ENCODE results near the gene FBXO47.

FBXO47 gene

DNA sequence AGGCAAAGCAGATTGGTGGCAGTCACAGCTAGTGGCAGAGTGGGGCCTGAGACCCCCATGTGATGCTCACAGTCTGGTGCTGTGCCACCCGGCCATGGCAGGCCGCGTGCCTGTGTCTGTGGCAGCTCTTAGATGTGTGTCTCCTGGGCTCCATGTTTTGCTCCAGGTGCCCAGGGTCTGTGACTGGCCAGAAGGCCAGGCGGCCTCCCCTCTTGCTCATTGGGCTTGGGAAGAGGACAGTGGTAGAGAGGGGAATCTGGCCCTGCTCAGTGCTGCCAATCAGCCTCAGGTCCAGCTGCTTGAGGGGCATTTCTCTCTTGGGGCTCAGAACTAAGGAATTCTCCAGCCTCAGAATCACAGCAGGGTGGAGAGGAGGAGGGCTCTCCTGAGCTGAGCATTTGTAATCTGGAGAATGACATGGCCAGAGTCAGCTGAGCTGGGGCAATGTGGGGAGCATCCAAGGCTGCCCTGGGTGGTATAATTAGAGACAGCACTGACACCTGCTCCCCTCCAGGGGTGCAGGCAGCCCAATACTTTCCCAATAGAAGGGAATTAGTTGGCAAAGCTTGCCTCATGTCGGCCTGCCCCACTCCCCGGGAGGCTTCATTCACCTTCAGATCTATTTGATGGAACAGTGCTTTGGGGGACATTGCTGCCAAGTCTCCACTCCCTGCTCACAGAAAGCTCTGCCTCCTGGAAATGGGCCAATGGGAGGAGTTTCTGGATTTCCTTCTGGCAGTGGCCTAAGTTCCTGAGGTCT, 44.5 kb downstream of the FBXO47 start:
- DNase-seq (ENCODE audit: insufficient read length, low spot score), result no peak
- FAIRE-seq, result no peak
- TF ChIP-seq SPI1 (IDR thresholded peaks at IDR 0.05; ENCODE audit: low read depth, low read length), result no peak

DNA sequence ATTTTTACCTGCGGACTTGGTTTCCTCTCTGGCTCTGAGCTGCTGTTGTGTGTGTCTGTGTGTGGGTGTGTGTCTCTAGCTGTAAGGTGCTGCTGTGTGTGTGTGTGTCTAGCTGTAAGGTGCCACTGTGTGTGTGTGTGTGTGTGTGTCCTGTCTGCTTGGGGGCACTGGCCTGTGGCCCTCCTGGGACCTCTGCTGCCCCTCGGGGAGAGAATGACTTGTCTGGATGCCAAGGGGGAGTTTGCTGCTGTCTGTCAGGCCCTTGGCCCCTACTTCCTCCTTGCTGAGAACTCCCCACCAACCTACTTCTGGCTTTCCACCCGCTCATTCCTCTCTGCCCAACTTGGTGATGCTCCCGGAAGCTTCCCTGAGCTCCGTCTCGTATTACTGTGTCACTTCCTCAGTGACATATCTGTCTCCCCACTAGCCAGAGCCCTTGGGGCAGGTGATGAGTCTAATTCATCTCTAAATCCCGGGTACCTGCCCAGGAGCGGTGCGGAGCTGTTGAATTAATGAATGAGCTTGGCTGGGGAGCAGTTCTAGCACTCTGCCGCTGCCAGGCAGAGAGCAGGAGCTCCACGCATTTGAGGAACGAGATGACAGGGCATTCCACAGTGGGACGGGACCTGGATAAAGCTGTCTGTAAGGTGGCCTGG, 45.3 kb downstream of the FBXO47 start:
- no peak for TF ChIP-seq SPI1 (IDR thresholded peaks at IDR 0.05; ENCODE audit: low read depth, low read length)
- TF ChIP-seq TAF1 (IDR thresholded peaks at IDR 0.05; ENCODE audit: low read depth, low read length), result no peak
- no peak for TF ChIP-seq PAX5 (IDR thresholded peaks at IDR 0.05; ENCODE audit: insufficient read depth, low read length, severe bottlenecking)
- peak; percentile 40; the same call in 1 of the 2 replicates for TF ChIP-seq POLR2AphosphoS5 (IDR thresholded peaks at IDR 0.05; ENCODE audit: low read depth, low read length)
- FAIRE-seq (no peak), DNase-seq (ENCODE audit: insufficient read length, low spot score) (no peak)

DNA sequence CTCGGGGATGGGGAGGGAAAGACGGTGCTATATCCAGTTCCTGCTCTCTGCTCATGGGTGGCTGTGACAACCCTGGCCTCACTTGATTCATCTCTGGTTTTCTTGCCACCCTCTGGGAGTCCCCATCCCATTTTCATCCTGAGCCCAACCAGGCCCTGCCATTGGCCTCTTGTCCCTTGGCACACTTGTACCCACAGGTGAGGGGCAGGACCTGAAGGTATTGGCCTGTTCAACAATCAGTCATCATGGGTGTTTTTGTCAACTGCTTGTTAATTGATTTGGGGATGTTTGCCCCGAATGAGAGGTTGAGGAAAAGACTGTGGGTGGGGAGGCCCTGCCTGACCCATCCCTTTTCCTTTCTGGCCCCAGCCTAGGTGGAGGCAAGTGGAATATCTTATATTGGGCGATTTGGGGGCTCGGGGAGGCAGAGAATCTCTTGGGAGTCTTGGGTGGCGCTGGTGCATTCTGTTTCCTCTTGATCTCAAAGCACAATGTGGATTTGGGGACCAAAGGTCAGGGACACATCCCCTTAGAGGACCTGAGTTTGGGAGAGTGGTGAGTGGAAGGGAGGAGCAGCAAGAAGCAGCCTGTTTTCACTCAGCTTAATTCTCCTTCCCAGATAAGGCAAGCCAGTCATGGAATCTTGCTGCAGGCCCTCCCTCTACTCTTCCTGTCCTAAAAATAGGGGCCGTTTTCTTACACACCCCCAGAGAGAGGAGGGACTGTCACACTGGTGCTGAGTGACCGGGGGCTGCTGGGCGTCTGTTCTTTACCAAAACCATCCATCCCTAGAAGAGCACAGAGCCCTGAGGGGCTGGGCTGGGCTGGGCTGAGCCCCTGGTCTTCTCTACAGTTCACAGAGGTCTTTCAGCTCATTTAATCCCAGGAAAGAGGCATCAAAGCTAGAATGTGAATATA, 46.6 kb downstream of the FBXO47 start:
- FAIRE-seq, result no peak
- no peak for TF ChIP-seq TAF1 (IDR thresholded peaks at IDR 0.05; ENCODE audit: low read depth, low read length)
- DNase-seq (ENCODE audit: insufficient read length, low spot score), result no peak

DNA sequence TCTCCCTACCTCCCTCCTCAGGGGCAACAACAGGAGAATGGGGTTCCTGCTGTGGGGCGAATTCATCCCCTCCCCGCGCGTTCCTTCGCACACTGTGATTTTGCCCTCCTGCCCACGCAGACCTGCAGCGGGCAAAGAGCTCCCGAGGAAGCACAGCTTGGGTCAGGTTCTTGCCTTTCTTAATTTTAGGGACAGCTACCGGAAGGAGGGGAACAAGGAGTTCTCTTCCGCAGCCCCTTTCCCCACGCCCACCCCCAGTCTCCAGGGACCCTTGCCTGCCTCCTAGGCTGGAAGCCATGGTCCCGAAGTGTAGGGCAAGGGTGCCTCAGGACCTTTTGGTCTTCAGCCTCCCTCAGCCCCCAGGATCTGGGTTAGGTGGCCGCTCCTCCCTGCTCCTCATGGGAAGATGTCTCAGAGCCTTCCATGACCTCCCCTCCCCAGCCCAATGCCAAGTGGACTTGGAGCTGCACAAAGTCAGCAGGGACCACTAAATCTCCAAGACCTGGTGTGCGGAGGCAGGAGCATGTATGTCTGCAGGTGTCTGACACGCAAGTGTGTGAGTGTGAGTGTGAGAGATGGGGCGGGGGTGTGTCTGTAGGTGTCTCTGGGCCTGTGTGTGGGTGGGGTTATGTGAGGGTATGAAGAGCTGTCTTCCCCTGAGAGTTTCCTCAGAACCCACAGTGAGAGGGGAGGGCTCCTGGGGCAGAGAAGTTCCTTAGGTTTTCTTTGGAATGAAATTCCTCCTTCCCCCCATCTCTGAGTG, 47.7 kb downstream of the FBXO47 start:
- FAIRE-seq, result no peak
- no peak for DNase-seq (ENCODE audit: insufficient read length, low spot score)
- no peak for TF ChIP-seq POLR2A (IDR thresholded peaks at IDR 0.05; ENCODE audit: low read depth, low read length)
- TF ChIP-seq SPI1 (IDR thresholded peaks at IDR 0.05; ENCODE audit: low read depth, low read length), result no peak
- no peak for TF ChIP-seq TAF1 (IDR thresholded peaks at IDR 0.05; ENCODE audit: low read depth, low read length)
- no peak for TF ChIP-seq POU2F2 (IDR thresholded peaks at IDR 0.05; ENCODE audit: low read depth, low read length)
- TF ChIP-seq POLR2AphosphoS5 (IDR thresholded peaks at IDR 0.05; ENCODE audit: low read depth, low read length), result no peak
- no peak for TF ChIP-seq PAX5 (IDR thresholded peaks at IDR 0.05; ENCODE audit: insufficient read depth, low read length, severe bottlenecking)

DNA sequence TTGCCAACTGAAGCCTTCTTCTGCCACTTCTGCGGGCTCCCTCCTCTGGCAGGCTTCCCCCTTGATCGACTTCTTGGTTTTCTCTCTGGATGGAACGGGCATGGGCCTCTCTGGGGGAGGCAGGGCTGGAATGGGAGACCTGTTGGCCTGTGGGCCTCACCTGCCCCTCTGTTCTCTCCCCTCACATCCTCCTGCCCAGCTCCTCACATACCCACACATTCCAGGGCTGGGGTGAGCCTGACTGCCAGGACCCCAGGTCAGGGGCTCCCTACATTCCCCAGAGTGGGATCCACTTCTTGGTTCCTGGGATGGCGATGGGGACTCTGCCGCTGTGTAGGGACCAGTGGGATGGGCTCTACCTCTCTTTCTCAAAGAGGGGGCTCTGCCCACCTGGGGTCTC, 48.3 kb downstream of the FBXO47 start:
- TF ChIP-seq PAX5 (IDR thresholded peaks at IDR 0.05; ENCODE audit: insufficient read depth, low read length, severe bottlenecking) (no peak), POLR2A (IDR thresholded peaks at IDR 0.05; ENCODE audit: low read depth, low read length) (no peak), SPI1 (IDR thresholded peaks at IDR 0.05; ENCODE audit: low read depth, low read length) (no peak), TAF1 (IDR thresholded peaks at IDR 0.05; ENCODE audit: low read depth, low read length) (no peak), POU2F2 (IDR thresholded peaks at IDR 0.05; ENCODE audit: low read depth, low read length) (no peak), POLR2AphosphoS5 (IDR thresholded peaks at IDR 0.05; ENCODE audit: low read depth, low read length) (no peak)
- FAIRE-seq (no peak), DNase-seq (ENCODE audit: insufficient read length, low spot score) (no peak)

DNA sequence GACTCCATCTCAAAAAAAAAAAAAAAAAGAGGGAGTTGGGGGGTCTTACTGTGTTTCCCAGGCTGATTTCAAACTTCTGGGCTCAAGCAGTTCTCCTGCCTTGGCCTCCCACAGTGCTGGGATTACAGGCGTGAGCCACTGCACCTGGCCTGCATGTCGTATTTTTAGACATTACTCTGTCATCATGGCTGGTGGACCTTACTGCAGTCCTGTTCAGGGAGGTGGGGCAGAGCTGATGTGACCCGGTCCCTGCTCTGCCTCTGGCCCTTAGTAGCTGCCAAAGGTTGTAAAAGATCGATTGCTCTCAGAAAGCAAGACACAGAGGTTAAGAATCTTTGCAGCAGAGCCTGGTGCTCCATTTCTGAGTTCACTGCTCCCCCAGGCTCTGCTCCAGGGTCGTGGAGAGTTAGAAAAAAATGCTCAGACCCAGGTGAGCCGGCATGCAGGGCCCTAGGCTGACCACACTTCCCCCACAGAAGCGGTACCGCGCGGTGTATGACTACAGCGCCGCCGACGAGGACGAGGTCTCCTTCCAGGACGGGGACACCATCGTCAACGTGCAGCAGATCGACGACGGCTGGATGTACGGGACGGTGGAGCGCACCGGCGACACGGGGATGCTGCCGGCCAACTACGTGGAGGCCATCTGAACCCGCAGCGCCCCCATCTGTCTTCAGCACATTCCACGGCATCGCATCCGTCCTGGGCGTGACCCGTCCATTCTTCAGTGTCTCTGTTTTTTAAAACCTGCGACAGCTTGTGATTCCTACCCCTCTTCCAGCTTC, 48.9 kb downstream of the FBXO47 start:
- TF ChIP-seq PAX5 (IDR thresholded peaks at IDR 0.05; ENCODE audit: insufficient read depth, low read length, severe bottlenecking), result no peak
- no peak for TF ChIP-seq TAF1 (IDR thresholded peaks at IDR 0.05; ENCODE audit: low read depth, low read length)
- TF ChIP-seq POLR2AphosphoS5 (IDR thresholded peaks at IDR 0.05; ENCODE audit: low read depth, low read length), result no peak
- TF ChIP-seq POU2F2 (IDR thresholded peaks at IDR 0.05; ENCODE audit: low read depth, low read length), result no peak
- no peak for TF ChIP-seq POLR2A (IDR thresholded peaks at IDR 0.05; ENCODE audit: low read depth, low read length)
- no peak for TF ChIP-seq SPI1 (IDR thresholded peaks at IDR 0.05; ENCODE audit: low read depth, low read length)
- FAIRE-seq, result no peak

DNA sequence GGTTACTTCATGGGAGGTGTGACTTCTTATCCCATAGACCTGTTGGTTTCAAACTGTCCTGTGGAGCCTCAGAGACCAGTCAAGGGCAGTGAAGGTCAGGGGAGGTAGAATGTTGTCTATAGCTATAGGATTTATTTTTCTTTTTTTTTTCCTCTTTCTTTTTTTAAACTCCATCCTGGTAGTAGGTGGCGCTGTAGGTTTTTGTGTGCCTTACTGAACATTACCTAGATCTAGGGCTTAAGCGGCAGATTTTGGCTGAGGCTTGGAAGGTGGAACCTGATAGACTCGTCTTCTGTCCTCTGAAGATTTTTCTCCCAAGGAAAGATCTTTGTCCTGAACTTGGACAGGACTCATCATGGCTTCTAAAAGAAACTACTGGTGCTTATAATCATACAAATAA, 49.9 kb downstream of the FBXO47 start:
- no peak for TF ChIP-seq POLR2AphosphoS5 (IDR thresholded peaks at IDR 0.05; ENCODE audit: low read depth, low read length)
- no peak for TF ChIP-seq SPI1 (IDR thresholded peaks at IDR 0.05; ENCODE audit: low read depth, low read length)
- no peak for TF ChIP-seq TAF1 (IDR thresholded peaks at IDR 0.05; ENCODE audit: low read depth, low read length)
- no peak for TF ChIP-seq POLR2A (IDR thresholded peaks at IDR 0.05; ENCODE audit: low read depth, low read length)
- no peak for TF ChIP-seq PAX5 (IDR thresholded peaks at IDR 0.05; ENCODE audit: insufficient read depth, low read length, severe bottlenecking)
- TF ChIP-seq POU2F2 (IDR thresholded peaks at IDR 0.05; ENCODE audit: low read depth, low read length), result no peak
- FAIRE-seq (no peak), DNase-seq (ENCODE audit: insufficient read length, low spot score) (no peak)

More for the DNA sequence above, 48.9 kb downstream of the FBXO47 start:
- DNase-seq (ENCODE audit: insufficient read length, low spot score), result no peak

DNA sequence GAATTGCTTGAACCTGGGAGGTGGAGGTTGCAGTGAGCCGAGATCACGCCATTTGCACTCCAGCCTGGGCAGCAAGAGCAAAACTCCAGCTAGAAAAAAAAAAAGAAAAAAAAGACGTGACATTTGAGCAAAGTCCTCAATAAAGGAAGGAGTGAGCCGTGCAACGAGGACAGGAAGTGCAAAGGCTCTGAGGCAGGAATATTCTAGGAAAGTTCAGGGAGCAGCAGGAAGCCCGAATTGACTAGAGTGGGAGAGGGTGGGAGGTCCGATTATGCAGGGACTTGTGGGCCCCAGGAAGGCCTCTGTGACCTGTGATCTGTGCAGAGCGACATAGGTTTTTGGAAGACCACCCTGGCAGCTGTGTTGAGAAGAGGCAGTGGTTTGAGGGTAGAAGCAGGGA, 50.4 kb downstream of the FBXO47 start:
- TF ChIP-seq POLR2A (IDR thresholded peaks at IDR 0.05; ENCODE audit: low read depth, low read length) (no peak), POLR2AphosphoS5 (IDR thresholded peaks at IDR 0.05; ENCODE audit: low read depth, low read length) (no peak), PAX5 (IDR thresholded peaks at IDR 0.05; ENCODE audit: insufficient read depth, low read length, severe bottlenecking) (no peak), SPI1 (IDR thresholded peaks at IDR 0.05; ENCODE audit: low read depth, low read length) (no peak), TAF1 (IDR thresholded peaks at IDR 0.05; ENCODE audit: low read depth, low read length) (no peak), POU2F2 (IDR thresholded peaks at IDR 0.05; ENCODE audit: low read depth, low read length) (no peak)
- FAIRE-seq (no peak), DNase-seq (ENCODE audit: insufficient read length, low spot score) (no peak)

Measured in GM12891 (cell line).